ENCODE data around the gene CAND1.

CAND1 gene

DNA sequence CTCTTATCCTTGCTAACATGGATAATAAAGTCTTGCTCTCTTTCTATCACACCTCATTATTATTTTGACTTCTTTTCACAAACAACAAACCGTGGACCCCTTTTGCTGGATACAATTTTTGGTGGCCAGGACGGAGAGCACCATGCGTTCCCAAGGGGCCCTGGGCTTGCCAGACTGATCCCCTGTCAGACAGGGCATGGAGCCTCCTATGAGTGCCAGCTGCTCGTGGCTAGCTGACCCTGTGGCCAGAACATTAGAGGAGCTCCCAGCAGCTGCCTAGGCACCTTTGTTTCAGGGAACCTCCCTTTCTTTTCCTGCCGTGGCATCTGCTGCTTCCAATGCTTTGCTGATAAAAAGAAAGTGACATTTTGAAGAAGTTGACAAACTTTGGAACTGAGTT lies 12.5 kb upstream of the CAND1 start:
- TF ChIP-seq POLR2A (IDR thresholded peaks at IDR 0.05; ENCODE audit: extremely low read depth, insufficient read length) (no peak), MYC (IDR thresholded peaks at IDR 0.05; ENCODE audit: low read depth, low read length) (no peak)
- TF ChIP-seq, protein P1, sequence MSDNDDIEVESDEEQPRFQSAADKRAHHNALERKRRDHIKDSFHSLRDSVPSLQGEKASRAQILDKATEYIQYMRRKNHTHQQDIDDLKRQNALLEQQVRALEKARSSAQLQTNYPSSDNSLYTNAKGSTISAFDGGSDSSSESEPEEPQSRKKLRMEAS (IDR thresholded peaks at IDR 0.05; ENCODE audit: low read depth, low read length) = no peak
- TF ChIP-seq, protein P2, sequence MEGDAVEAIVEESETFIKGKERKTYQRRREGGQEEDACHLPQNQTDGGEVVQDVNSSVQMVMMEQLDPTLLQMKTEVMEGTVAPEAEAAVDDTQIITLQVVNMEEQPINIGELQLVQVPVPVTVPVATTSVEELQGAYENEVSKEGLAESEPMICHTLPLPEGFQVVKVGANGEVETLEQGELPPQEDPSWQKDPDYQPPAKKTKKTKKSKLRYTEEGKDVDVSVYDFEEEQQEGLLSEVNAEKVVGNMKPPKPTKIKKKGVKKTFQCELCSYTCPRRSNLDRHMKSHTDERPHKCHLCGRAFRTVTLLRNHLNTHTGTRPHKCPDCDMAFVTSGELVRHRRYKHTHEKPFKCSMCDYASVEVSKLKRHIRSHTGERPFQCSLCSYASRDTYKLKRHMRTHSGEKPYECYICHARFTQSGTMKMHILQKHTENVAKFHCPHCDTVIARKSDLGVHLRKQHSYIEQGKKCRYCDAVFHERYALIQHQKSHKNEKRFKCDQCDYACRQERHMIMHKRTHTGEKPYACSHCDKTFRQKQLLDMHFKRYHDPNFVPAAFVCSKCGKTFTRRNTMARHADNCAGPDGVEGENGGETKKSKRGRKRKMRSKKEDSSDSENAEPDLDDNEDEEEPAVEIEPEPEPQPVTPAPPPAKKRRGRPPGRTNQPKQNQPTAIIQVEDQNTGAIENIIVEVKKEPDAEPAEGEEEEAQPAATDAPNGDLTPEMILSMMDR (IDR thresholded peaks at IDR 0.05; ENCODE audit: low read depth, low read length) = no peak
- no peak overlapping the region for H3K4me3 ChIP-seq (ENCODE audit: low read depth, low read length)
- no peak for DNase-seq (ENCODE audit: low read depth)

DNA sequence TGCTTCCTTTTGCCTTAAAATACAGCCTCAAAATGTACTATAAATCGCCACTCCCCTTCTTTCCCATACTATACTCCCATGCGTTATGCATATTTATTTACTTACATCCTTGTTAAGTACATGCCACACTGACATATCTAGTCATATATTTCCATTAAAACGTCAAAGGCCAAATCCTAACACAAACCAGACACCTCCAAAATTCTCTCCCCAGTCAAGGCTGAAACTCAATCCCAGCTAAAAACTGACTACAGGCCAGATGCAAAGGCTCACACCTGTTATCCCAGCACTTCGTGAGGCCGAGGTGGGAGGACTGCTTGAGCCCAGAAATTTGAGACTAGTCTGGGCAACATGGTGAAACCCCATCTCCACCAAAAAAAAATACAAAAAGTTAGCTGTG lies 5.7 kb upstream of the CAND1 start:
- no peak overlapping the region for H3K4me3 ChIP-seq (ENCODE audit: low read depth, low read length)
- TF ChIP-seq MYC (IDR thresholded peaks at IDR 0.05; ENCODE audit: low read depth, low read length) (no peak), POLR2A (IDR thresholded peaks at IDR 0.05; ENCODE audit: extremely low read depth, insufficient read length) (no peak)
- TF ChIP-seq, protein P2 (IDR thresholded peaks at IDR 0.05; ENCODE audit: low read depth, low read length) = no peak
- TF ChIP-seq, protein P1 (IDR thresholded peaks at IDR 0.05; ENCODE audit: low read depth, low read length) = no peak
- no peak for DNase-seq (ENCODE audit: low read depth)

DNA sequence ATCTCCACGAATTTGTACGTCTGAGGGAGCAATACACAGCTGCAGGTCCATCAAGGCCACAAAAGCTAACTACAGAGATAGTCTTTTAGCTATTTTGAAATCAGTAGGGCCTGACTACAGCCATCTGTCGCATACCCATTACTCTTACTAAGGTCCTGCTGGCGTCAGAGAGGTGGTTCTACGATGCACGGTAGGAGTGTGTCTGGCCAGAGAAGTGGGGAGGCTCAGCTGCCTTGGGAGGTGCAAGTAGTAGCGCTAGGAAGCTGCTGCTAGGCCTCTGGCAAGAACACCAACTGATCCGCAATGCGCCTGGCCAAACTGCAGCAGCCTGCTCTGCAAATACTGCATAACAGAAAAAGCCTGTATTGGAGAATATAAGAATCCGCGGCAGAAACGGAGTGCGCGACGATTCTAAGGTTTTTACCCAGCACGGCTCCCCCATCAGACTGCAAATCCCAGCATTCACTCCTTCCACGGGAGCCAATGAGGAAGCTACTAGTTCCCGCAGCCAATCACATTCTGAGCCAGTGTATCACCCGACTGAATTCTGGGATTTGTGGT lies 743 bp upstream of the CAND1 start:
- peak; percentile 99 for DNase-seq (ENCODE audit: low read depth)
- TF ChIP-seq POLR2A (IDR thresholded peaks at IDR 0.05; ENCODE audit: extremely low read depth, insufficient read length) = peak; percentile 63
- TF ChIP-seq, protein P1 (IDR thresholded peaks at IDR 0.05; ENCODE audit: low read depth, low read length) = no peak
- peak overlapping the region; percentile 87 for H3K4me3 ChIP-seq (ENCODE audit: low read depth, low read length)

DNA sequence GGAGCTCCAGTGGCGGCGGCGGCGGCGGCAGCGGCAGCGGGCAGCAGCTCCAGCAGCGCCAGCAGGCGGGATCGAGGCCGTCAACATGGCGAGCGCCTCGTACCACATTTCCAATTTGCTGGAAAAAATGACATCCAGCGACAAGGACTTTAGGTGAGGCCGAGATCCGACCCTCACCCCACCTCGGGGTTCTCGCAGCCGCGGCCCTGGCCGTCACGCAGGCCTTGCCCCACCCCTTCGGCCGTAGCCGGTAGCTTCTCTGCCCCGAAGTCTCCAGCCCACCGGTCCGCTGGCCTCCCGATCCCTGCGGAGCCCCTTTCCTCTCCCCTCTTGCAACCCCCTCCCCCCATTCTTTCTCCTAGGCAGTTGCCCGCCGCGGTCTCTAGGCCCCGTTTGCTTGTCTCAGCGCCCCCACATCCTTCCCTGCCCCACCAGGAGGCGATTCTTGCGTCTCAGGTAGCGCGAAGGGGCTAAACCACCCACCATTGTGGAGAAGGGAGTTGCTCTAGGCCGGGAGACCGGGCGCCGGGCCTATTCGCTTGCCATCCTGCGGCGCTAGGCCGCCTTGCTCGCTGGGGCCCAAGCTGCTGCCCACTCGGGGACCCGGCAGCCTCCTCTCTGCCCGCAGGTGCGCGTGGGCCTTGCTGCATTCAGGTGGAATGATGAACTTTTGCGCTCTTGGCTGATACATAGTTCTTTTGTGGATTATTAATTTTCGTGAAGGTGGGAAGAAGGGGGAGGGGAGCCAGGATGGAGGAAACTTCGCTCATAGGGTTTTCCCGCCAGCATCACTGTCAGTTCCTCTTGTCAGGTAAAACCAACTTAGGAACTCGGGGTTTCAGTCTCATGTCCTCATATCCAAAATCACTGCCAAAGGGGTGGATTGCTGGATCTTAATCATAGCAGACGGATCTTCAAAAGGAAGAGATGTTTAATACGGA lies 745 bp downstream of the CAND1 start:
- peak; percentile 60 for DNase-seq (ENCODE audit: low read depth)
- peak overlapping the region; percentile 87 for H3K4me3 ChIP-seq (ENCODE audit: low read depth, low read length)
- TF ChIP-seq MYC (IDR thresholded peaks at IDR 0.05; ENCODE audit: low read depth, low read length) = 0 out of 2 replicates have a peak, but pooled peaks have one; percentile 23
- TF ChIP-seq, protein P1 (IDR thresholded peaks at IDR 0.05; ENCODE audit: low read depth, low read length) = no peak

DNA sequence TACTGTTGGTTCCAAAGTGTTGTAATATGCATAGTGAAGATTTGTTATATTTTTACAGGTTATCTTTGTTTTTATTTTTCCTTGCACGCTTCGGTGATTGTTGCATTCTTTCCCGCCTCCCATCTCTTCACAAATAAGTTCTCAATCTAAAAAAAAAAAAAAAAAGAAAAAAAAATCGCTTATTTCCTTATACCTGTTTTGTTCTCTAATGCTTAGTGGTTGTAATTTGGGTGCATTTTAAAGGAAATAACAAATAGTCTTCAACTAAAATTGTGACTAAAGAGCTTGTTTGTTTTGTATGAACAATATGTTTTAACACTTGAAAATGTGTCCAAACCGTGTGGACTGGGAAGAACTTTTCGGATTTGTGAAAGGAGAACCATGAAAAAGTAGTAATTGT lies 1.5 kb downstream of the CAND1 start:
- TF ChIP-seq POLR2A (IDR thresholded peaks at IDR 0.05; ENCODE audit: extremely low read depth, insufficient read length) (no peak), MYC (IDR thresholded peaks at IDR 0.05; ENCODE audit: low read depth, low read length) (no peak)
- TF ChIP-seq, protein P2 (IDR thresholded peaks at IDR 0.05; ENCODE audit: low read depth, low read length) = no peak
- TF ChIP-seq, protein P1 (IDR thresholded peaks at IDR 0.05; ENCODE audit: low read depth, low read length) = no peak
- no peak for DNase-seq (ENCODE audit: low read depth)

DNA sequence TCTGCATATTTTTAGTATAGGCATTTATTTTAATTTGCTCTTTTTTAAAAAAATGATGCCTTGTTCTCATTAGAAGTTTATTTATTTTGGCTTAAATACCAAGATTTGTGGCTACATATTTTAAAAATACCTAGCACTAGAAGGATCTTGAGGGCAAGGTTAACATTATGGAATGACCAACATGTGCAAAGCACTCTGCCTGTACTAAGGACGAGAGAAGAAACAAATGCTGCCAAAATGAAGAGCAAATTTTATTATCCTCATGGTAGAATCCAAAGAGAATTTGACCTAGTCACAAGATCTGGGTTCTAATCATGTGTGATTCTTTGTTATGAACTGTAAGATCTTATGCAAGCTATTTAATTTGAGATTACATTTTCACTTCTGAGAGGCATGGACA lies 2.8 kb downstream of the CAND1 start:
- H3K4me3 ChIP-seq (ENCODE audit: low read depth, low read length) = peak overlapping the region; percentile 87
- TF ChIP-seq MYC (IDR thresholded peaks at IDR 0.05; ENCODE audit: low read depth, low read length) (no peak), POLR2A (IDR thresholded peaks at IDR 0.05; ENCODE audit: extremely low read depth, insufficient read length) (no peak)
- TF ChIP-seq, protein P1 (IDR thresholded peaks at IDR 0.05; ENCODE audit: low read depth, low read length) = no peak
- TF ChIP-seq, protein P2 (IDR thresholded peaks at IDR 0.05; ENCODE audit: low read depth, low read length) = no peak
- no peak for DNase-seq (ENCODE audit: low read depth)

More for the DNA sequence above, 1.5 kb downstream of the CAND1 start:
- peak overlapping the region; percentile 87 for H3K4me3 ChIP-seq (ENCODE audit: low read depth, low read length)
